GM19372 (cell line): ENCODE measurements around the gene PICK1.

ENCODE experiments used
- ATAC-seq: cut with Tn5 transposase; IDR thresholded peaks from one replicate; pipeline ENCODE4 v1.9.1; 2021; ENCODE audit warnings: mild to moderate bottlenecking, low read depth, moderate library complexity; ENCODE audit not compliant: unreplicated experiment

Gene PICK1

DNA sequence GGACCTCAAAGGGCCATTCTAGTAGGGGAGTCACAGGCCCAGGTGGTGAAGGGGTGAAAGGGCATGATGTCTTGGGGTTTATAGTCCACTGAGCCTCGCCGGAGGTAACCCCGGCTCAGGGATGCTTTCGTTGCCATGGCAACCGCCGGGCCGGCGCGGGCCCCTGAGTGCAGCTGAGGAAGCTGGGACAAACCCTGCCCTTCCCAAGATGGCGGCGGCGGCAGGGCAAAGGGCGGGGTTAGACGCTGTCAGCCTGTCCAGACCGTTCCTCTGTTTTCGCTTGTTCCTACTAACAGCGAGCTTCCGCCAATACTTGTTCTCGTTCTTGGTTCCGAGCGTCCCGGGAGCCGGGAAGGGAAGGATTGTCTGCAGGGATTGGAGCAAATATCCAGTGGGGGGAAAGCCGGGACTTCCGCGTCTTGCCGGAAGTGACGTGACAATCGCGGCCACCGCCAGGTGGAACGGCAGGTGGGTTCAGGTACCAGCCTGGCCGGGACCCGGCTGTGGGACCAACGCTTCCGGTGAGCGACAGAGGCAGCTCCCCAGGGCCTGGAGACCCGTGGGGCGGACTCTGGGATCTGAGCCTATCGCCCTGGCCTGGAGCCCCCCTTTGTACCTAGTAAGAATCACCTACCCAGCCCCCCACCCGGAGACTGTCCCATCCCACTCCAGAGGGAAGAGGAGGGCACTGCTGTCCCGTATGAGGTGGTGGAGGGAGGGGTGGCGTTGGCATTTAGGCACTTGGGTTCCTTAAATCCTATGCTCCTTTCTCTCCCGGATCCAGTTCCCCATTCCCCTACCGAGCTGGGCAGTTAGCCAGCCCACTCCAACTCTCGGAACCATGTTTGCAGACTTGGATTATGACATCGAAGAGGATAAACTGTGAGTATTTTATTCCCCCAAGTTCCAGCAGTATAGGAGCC lies at the start of gene PICK1:
TSS of gene PICK1 (plus strand) at position 436 of the 923 bp plus-strand sequence. CDS start at position 842, 406 bp downstream.
- ATAC-seq, result peak; percentile 53

DNA sequence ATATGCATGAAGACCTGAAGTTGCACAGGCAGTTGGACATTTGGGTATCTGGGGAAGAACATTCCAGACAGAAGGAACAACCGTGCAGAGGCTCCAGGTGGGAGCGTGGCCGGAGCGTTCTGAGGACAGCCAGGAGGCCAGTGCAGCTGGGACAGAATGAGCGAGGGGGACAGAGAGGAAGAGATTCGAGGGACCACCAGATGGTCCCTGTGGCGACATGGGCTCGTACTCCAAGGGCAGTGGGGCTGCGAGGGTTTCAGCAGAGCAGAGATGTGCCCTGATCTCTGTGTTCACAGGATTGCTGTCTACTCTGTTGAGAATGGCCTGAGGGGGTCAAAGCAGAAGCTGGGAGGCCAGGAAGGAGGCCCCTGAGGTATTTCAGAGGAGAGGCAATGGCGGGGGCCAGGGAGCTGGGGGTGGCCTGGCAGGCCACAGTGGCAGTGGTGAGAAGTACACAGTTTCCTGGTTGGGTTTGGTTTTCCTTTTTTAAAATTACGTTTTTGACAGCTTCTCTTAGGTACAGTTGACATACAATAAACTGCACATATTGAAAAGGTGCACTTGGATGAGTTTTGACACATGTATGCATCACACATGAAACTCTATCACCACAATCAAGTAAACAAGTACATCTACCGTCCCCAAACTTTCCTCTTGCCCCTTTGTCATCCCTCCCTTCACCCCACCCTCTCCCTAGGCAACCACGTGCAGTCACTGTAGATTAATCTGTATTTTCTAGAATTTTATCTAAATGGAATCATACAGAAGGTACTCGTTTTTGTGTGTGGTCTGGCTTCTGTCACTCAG lies 48.0 kb upstream of the PICK1 start:
- ATAC-seq, result no peak

DNA sequence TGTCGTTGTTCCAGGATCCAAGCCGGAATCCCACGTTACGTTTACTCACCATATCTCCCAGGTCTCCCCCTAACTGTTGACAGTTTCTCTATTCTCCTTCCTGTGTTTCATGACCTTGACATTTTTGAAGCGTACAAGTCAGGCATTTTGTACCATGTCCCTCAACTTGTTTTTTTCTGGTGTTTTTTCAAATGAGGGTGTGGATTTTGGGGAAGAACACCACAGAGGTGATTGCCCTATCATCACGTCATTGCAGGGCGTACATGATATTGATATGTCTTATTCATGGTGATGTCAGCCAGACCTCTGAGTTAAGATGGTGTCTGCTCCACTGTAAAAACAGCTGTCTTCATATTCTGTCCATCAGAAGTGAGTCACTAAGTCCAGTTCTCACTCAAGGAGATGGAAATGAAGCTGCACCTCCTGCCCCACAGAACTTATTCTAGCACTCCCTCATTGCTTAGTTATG lies 44.6 kb upstream of the PICK1 start:
- ATAC-seq, result no peak

DNA sequence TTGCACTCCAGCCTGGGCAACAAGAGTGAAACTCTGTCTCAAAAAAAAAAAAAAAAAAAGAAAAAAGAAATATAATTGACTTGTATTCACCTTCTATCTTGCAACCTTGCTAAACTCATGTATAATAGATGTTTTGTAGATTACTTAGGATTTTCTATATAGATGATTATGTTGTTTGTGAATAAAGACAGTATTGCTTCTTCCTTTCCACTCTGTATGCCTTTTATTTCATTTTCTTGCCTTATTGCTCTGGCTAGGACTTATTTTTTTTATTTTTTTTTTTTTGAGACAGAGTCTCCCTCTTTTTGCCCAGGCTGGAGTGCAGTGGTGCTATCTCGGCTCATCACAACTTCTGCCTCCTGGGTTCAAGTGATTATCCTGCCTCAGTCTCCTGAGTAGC lies 43.1 kb upstream of the PICK1 start:
- ATAC-seq, result no peak

DNA sequence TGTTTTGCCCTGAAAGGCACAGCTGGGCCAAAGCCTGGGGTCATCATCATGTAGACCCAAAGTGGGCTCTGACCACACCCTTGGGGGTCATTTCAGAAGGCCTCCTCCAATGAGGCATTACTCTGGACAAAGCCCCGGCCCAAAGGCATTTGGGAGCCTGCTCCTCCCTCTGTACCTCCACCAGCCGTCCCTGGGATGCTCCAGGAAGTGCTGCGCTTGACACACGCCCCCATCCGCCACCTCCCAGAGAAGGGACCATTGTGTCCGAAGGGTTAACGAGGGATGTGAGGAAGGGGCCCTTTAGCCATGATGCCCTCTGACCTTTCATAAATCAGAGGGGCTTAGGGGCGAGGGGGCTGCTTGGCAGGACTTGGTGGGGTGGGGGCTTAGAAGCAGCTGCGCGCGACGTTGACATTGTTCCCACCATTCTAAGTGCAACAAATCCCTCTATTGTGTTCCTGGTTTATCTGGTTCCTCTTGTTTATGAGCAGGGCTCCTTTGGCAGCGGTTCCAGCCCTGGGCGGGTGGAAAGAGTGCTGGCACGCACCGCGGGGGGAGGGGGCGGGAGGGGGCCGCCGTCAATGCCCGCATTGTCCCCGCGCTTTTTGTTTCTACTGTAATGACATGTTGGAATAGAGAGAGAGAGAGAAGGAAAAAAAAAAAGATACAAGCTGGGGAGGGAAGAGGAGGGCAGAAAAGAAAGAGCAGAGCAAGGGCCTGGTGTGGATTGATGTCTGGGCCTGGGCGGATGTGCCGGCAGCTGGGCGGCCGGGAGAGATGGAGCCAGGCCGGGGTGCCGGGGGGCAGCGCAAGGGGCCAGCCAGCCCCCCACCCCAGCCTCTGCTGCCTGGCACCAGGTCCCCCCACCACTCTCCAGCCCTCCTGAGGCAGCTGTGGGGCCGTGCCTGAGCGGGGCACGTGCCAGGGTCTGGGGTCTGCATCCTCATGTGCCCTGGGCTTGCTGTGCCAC lies 40.7 kb upstream of the PICK1 start:
- ATAC-seq, result no peak

DNA sequence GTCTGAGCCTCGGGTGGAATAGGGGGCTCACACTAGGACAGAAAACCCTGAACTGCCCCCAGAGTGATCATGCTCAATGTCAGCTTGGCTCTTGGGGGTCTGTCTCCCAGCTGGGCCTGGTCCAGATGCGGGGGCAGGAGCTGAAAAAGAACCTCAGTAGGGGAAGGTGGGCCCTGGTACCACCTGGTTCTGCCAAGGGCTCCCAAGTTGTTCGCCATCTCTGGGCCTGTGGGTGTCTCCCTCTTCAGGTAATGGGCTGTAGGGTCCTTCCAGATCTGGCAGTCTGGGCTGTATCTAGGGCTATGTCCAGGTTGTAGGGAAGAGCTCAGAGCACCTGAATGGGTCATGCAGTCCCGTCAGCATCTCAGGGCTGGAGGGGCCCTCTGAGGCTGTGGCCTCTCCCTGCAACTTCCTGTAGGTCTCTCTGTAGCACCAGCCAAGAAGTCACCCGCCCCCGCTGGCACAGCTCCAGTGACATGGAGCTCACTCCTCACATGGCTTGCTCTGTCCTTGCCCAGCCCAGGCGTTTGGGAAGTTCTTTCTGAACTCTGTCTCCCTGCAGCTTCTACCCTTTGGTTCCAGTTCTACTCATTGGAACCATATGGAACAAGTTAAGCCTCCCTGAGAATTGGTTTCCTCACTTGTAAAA lies 39.8 kb upstream of the PICK1 start:
- ATAC-seq, result no peak

DNA sequence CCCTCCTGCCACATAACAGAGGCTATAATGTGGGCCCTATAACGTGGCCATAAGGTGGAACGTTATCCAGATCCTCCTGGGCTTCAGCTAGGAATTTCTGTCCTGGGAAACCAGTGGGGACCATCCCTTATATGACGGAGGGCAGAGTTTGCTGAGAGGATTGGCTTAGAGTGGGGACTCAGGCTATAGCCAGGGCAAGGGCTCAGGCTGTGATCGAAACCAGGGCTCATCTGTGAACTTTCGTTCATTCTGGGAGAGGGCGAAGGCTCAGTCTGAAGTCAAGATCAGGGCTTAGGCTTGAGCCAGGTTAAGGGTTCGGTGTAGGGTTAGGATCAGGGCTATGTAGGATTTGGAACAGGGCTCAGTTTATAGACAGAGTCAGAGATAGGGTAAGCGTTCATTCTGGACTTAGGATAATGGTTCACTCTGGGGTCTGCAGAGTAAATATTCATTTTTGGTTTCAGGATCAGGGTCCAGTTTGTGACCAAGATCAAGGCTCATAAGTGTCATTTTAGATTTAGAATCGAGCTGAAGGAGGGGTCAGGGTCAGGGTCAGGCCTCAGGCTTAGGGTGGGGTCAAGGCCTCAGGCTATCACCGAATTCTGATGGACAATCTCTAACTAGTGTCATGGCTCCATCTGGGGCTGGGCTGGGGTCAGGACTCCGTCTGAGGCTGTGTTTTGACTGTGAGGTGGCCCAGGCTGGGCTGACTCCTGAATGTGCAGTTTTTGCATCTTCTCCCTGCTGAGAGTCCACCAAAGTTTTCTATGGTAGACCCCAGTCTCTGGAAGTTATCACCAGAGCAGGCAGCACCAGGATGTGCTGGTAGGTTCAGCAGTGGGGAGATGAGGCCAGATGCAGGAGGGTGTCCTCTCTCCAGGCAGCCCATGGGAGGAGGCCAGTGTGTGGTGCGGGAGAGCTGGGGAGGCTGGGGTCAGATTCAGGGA lies 39.0 kb upstream of the PICK1 start:
- no peak for ATAC-seq

DNA sequence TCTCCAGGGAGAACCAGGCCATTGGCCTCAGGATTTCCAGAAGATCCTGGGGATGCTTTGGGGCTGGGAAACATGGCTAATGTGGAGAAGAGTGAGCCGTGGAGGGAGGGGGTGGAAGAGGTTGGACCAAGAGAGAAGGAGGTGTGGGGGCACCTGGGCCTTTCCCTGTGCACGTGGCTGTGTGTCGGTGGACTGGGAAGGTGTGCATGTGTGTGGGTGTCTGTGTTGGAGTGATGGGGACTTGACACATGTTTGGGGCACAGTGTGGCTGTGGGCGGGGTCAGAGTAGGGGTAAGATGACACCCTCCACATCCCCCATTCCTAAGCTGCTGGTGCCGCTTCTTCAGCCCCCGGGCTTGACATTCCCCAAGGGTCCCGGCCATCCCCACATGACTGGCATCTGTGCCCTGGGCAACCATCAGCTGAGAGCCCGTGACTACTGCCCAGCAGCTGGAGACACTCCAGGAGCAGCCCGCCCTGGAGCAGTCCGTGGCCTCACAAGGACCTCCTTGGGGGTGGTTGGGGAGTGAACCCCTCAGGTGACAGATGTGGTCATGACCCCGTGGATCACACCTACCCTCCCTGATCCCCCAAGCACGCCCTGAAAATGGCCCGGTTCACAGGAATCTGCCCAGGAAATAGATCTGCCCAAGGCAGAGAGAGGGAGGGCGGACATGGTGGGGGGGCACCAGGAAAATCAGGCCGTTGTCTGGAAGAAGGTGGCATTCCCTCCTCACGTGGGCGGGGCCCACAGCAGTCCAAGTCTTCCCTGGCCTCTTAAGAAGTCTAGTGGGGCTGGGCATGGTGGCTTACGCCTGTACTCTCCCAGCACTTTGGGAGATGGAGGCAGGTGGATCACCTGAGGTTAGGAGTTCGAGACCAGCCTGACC lies 38.0 kb upstream of the PICK1 start:
- no peak for ATAC-seq

DNA sequence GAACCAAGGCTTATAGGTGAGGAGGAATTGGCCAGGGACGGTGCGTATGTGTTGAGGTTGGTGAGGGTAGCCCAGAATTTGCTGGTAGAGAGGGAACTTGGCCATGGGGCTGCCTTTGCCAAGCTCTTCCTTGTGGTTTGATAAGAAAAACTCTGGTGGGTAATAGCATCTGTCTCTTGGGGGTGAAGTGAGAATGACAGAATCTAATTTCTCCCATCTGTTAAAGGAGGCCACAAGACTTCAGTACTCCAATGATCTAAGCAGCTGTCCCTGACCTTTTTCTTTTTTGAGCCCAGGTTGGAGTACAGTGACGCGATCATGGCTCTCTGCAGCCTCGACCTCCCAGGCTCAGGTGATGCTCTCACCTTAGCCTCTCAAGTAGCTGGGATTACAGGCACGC lies 36.0 kb upstream of the PICK1 start:
- no peak for ATAC-seq

DNA sequence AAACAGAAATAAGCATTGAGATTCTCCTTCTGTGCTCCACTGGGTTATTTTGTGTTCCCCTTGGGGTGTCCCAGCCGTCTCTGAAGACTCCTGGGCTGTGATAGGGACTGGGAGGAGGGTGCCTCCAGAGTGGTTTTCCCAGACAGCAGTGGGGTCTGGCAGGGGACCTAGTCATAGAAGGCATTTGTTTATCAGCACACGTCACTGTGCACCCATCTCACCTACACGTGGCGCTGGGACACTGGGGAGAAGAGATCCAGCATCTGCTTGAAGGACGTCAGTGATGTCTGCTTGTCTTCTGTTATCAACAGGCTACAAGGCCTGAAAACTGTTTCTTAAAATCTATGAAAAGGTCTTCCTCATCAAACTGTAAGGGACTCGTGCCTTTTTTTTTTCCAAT lies 34.2 kb upstream of the PICK1 start:
- ATAC-seq, result no peak

DNA sequence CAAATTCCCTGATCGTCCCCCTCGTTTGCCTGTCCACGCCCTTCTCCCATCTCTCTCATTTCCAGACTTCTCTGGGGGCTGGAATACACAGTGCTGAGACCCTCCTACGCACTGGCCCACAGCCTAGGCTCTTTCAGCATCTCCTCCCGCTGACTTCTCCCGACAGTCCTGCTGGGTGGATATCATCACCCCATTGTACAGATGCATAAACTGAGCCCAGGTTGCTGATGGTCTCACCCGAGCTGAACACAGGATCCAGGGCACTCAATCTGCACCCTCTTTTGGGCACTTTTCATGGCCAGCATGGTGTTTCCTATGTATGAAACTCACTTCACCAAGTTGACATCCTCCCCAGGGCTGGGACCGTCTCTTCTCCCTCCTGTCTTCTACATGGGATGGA lies 31.7 kb upstream of the PICK1 start:
- ATAC-seq, result no peak

DNA sequence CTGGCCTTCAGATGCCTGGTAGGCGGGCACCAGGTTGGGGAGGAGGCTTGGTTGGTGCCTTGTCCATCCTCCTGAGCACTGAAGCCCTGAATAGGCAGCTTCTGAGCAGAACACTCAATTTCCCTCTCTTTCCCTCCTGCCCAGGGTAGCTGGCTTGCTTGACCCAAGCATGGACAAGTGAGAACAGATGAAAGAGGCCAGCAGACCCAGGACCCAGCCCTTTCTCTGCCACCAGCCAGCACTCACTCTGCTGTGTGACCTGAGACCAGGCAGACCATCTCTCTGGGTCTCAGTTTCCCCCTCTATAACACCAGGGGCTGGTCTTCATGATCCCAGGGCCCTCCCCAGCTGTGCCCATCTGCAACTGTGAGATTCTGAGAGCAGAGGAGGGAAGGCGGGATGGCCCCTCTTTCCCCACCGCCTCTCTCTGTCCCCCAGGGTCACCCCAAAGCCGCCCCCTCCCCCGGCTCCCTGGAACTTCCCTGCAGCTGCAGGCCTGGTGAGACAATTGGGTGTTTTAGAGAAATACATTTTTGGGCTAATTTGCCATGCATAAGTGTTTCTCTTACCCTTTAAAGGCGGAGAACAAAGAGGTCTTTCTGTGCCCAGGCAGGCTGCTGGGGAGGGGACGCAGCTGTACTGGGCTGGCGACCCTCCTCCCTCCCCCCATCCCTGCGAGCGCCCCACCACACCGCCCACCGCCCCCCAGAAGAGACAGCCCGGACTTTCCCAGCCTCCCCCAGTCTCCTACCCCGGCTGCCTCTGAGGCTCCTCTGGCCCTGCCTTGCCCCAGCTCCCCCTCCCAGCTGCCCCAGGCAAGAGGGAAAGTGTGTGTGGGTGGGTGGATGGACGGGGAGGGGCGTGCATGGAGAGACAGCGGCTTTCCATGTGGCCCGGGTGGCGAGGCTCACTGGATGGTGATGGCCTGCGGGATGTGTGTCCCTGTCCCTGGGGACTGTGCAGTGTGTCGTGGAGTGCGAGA lies 30.8 kb upstream of the PICK1 start:
- no peak for ATAC-seq

DNA sequence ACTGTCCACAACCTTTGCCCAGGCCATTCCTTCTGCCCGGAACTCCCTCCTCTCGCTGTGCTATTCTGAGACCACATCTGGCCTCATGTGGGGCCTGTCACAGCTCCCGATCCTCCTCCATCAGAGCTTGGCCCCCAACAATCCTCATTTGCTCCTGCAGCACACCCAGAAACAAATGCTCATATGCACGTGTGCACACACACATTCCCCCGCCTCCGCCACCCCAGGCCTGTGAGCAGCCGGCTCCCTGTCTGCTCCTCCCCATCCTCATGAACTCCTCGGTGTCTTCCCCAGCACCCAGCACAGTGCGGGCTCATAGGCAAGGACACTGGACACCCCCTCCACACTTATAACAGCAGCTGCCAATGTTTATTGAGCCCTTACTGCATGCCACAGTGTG lies 29.7 kb upstream of the PICK1 start:
- ATAC-seq, result no peak

DNA sequence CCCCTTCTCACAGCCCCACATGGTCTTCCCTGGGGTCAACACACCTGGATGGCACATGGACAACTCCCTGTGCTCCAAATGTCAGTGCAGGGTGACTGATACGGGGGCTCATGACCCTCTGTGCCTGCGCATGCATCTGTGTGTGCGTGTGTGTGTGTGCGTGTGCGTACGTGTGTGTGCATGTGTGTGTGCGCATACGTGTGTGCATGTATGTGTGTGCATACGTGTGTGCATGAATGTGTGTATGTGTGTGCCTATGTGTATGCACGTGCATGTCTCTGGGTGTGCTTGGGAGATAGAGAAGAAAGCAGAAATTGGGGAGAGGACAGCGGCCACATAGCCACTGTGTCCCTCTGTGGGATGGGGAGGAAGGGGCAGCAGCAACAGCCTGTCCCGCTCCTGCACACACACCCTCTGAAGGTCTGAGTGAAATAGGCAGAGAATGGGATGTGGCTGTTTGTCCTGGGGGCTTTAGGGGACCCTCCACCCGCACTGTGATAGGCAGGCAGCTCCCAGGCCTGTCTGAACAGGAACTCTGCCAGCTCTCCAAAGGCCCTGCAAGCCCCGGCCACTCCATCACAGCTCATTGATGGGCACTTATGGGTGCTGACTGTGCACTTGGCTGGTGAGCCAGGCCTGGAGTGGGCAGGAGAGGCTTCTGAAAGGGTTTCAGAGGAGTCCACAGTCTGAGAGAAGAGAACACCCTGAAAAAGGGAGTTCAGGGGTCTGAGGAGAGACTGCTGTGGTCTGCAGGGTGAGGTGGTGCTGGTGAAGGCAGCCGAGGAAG lies 28.7 kb upstream of the PICK1 start:
- ATAC-seq, result no peak

DNA sequence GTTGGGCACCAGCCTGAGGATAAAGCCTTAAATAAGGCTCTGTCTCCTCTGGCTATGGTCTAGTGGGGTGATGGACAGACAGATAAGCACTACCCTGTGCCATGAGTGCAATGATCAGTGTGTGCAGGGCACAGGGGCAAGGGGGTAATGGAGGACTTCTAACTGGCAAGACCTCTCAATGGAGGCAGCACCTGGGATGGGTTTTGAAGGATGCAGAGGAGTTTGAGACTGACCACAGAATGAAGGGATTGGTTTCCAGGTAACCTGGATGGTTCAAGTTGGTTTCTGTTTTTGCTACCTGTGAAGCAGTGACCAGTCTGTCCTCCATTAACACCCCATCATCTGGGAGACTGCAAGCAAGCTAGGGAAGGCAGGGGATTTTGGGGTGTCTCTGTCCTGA lies 27.8 kb upstream of the PICK1 start:
- ATAC-seq, result no peak

DNA sequence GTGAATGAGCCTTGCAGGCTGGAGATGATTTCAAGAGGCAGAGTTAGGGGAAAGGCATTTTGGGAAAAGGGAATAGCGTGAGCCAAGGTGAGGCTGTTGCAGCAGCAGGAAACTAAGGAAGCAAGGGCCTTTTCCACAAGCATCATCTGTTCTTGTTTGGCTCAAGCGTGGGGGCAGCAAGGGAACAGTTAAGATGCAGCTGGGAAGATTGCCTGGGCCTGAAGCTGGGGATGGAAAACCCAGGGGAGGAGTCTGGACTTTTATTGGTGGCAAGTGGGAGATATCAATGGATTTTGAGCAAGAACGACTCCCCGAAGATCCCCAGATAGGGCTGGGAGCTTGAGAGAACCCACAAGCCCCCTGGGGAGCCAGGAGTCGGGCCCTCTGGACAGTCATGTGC lies 27.3 kb upstream of the PICK1 start:
- no peak for ATAC-seq
